SK-N-SH treated with all-trans-retinoic acid at 6 μM for 48 hours (cell line): ENCODE measurements around the gene BRD1.

ENCODE experiments used
- ATAC-seq: fragments of 200-7000 bp; cut with Tn5 transposase; 3 replicates; pipeline ENCODE4 v1.9.1; 2020; ENCODE audit warnings: mild to moderate bottlenecking, moderate library complexity
- BACH2 ChIP-seq: fragments of 250-450 bp; sonication (Bioruptor Pico); IDR thresholded peaks from 2 replicates; pipeline ENCODE4 v1.9.0; 2021; ENCODE audit warnings: mild to moderate bottlenecking, borderline replicate concordance
- ESRRG ChIP-seq: fragments of 250-450 bp; sonication (Bioruptor Pico); IDR thresholded peaks from 2 replicates; pipeline ENCODE4 v1.6.1; 2021; ENCODE audit warnings: mild to moderate bottlenecking
- ISL1 ChIP-seq: fragments of 250-450 bp; sonication (Bioruptor Pico); IDR thresholded peaks from 2 replicates; pipeline ENCODE4 v2.1.2; 2022; ENCODE audit warnings: mild to moderate bottlenecking, moderate library complexity
- OSR1 ChIP-seq: fragments of 250-450 bp; sonication (Bioruptor Pico); IDR thresholded peaks from 2 replicates; pipeline ENCODE4 v1.8.0; 2022; ENCODE audit warnings: moderate library complexity, mild to moderate bottlenecking, inconsistent platforms
- PPARA ChIP-seq: fragments of 250-450 bp; sonication (Bioruptor Pico); IDR thresholded peaks from 2 replicates; pipeline ENCODE4 v1.5.0; 2020; ENCODE audit warnings: mild to moderate bottlenecking, borderline replicate concordance
- RARB ChIP-seq: fragments of 250-450 bp; sonication (Bioruptor Pico); IDR thresholded peaks from 2 replicates; pipeline ENCODE4 v1.8.0; 2021; ENCODE audit warnings: mild to moderate bottlenecking, moderate library complexity
- SNAI2 ChIP-seq: fragments of 250-450 bp; sonication (Bioruptor Pico); IDR thresholded peaks from 2 replicates; pipeline ENCODE4 v1.5.0; 2020; ENCODE audit warnings: mild to moderate bottlenecking, moderate library complexity
- TOX ChIP-seq: fragments of 250-450 bp; sonication (Bioruptor Pico); IDR thresholded peaks from 2 replicates; pipeline ENCODE4 v1.8.0; 2021; ENCODE audit warnings: mild to moderate bottlenecking, moderate library complexity, borderline replicate concordance
- ZC3H10 ChIP-seq: fragments of 250-450 bp; sonication (Bioruptor Pico); IDR thresholded peaks from 2 replicates; pipeline ENCODE4 v1.5.1; 2021; ENCODE audit warnings: mild to moderate bottlenecking, moderate library complexity
- ZFP3 ChIP-seq: fragments of 250-450 bp; sonication (Bioruptor Pico); IDR thresholded peaks from 2 replicates; pipeline ENCODE4 v1.5.0; 2020; ENCODE audit warnings: mild to moderate bottlenecking, moderate library complexity
- ZFP30 ChIP-seq: fragments of 450-650 bp; formaldehyde crosslinking; IDR thresholded peaks from 2 replicates; pipeline ENCODE4 v1.5.0; 2022; ENCODE audit warnings: mild to moderate bottlenecking, moderate library complexity
- ZNF565 ChIP-seq: fragments of 450-650 bp; formaldehyde crosslinking; conservative IDR thresholded peaks from 2 replicates; pipeline ENCODE4 v1.5.0; 2020; ENCODE audit warnings: low read depth, mild to moderate bottlenecking, moderate library complexity
- ZNF70 ChIP-seq: fragments of 450-650 bp; formaldehyde crosslinking; IDR thresholded peaks from 2 replicates; pipeline ENCODE4 v1.5.0; 2020; ENCODE audit warnings: mild to moderate bottlenecking, moderate library complexity
- ZNF8 ChIP-seq: fragments of 450-650 bp; formaldehyde crosslinking; IDR thresholded peaks from 2 replicates; pipeline ENCODE4 v1.5.0; 2020; ENCODE audit warnings: mild to moderate bottlenecking, moderate library complexity
- TF ChIP-seq, protein P1 (sequence below): fragments of 250-450 bp; sonication (Bioruptor Pico); IDR thresholded peaks from 2 replicates; pipeline ENCODE4 v1.5.0; 2020; ENCODE audit warnings: mild to moderate bottlenecking, moderate library complexity
- TF ChIP-seq, protein P2 (sequence below): fragments of 250-450 bp; sonication (Bioruptor Pico); IDR thresholded peaks from 2 replicates; pipeline ENCODE4 v1.8.0; 2021; ENCODE audit warnings: low read depth, mild to moderate bottlenecking, moderate library complexity, borderline replicate concordance
- TF ChIP-seq, protein P3 (sequence below): fragments of 250-450 bp; sonication (Bioruptor Pico); IDR thresholded peaks from 2 replicates; pipeline ENCODE4 v1.8.0; 2020; ENCODE audit warnings: mild to moderate bottlenecking, moderate library complexity, borderline replicate concordance
- TF ChIP-seq, protein P4 (sequence below): fragments of 250-450 bp; sonication (Bioruptor Pico); IDR thresholded peaks from 2 replicates; pipeline ENCODE4 v1.5.1; 2020; ENCODE audit warnings: low read depth, mild to moderate bottlenecking, moderate library complexity
- TF ChIP-seq, protein P5 (sequence below): fragments of 250-450 bp; sonication (Bioruptor Pico); IDR thresholded peaks from 2 replicates; pipeline ENCODE4 v1.5.1; 2021; ENCODE audit warnings: mild to moderate bottlenecking, moderate library complexity

The BRD1 gene

DNA sequence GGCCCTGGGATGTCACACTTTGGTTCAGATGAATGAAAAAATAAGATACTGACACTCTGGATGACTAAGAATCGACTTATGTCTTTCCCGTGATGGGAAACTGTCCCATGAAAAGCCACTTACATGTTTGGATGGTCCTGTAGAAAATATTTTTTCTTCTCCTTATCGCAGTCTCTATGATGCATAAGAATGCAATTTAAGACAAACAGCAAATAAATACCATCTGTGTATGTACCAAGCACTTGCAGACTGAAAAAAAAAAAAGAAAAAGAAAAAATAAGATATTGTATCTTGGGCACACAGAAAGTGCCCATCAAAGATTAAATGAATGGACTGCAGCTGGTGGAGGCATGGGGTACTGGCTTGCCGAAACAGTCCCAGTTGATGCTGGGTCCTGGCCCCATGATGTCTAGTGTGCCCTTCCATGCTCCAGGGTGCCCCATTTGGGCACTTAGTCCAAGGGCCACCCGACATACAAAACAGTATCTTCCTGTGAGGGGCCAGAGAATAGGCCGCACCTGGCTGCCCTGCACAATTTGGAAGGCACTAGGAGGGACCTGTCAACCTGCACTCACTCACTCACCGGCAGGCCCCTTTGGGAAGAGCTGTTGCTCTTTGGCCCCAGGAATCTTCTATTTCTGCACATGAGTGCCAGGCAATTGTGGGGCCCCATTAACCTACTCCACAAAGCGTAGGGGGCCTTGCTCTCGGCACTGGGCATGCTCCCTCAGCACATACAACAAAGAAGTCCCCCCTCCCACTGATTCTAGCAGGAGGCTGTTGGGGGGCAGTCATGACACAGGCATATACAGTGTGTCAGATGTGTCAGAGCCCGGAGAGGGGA lies 23.5 kb upstream of the BRD1 start:
- ATAC-seq, result no peak
- TF ChIP-seq ZNF8 (no peak), ZFP30 (no peak), ISL1 (CRISPR knock-in tag) (no peak), TOX (CRISPR knock-in tag) (no peak), ZNF70 (CRISPR knock-in tag) (no peak), RARB (CRISPR knock-in tag) (no peak), SNAI2 (no peak), ZNF565 (CRISPR knock-in tag) (no peak)
- TF ChIP-seq, protein P1, sequence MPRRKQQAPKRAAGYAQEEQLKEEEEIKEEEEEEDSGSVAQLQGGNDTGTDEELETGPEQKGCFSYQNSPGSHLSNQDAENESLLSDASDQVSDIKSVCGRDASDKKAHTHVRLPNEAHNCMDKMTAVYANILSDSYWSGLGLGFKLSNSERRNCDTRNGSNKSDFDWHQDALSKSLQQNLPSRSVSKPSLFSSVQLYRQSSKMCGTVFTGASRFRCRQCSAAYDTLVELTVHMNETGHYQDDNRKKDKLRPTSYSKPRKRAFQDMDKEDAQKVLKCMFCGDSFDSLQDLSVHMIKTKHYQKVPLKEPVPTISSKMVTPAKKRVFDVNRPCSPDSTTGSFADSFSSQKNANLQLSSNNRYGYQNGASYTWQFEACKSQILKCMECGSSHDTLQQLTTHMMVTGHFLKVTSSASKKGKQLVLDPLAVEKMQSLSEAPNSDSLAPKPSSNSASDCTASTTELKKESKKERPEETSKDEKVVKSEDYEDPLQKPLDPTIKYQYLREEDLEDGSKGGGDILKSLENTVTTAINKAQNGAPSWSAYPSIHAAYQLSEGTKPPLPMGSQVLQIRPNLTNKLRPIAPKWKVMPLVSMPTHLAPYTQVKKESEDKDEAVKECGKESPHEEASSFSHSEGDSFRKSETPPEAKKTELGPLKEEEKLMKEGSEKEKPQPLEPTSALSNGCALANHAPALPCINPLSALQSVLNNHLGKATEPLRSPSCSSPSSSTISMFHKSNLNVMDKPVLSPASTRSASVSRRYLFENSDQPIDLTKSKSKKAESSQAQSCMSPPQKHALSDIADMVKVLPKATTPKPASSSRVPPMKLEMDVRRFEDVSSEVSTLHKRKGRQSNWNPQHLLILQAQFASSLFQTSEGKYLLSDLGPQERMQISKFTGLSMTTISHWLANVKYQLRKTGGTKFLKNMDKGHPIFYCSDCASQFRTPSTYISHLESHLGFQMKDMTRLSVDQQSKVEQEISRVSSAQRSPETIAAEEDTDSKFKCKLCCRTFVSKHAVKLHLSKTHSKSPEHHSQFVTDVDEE (CRISPR knock-in tag), result no peak
- TF ChIP-seq, protein P2, sequence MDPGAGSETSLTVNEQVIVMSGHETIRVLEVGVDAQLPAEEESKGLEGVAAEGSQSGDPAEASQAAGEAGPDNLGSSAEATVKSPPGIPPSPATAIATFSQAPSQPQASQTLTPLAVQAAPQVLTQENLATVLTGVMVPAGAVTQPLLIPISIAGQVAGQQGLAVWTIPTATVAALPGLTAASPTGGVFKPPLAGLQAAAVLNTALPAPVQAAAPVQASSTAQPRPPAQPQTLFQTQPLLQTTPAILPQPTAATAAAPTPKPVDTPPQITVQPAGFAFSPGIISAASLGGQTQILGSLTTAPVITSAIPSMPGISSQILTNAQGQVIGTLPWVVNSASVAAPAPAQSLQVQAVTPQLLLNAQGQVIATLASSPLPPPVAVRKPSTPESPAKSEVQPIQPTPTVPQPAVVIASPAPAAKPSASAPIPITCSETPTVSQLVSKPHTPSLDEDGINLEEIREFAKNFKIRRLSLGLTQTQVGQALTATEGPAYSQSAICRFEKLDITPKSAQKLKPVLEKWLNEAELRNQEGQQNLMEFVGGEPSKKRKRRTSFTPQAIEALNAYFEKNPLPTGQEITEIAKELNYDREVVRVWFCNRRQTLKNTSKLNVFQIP (CRISPR knock-in tag), result no peak
- TF ChIP-seq, protein P3, sequence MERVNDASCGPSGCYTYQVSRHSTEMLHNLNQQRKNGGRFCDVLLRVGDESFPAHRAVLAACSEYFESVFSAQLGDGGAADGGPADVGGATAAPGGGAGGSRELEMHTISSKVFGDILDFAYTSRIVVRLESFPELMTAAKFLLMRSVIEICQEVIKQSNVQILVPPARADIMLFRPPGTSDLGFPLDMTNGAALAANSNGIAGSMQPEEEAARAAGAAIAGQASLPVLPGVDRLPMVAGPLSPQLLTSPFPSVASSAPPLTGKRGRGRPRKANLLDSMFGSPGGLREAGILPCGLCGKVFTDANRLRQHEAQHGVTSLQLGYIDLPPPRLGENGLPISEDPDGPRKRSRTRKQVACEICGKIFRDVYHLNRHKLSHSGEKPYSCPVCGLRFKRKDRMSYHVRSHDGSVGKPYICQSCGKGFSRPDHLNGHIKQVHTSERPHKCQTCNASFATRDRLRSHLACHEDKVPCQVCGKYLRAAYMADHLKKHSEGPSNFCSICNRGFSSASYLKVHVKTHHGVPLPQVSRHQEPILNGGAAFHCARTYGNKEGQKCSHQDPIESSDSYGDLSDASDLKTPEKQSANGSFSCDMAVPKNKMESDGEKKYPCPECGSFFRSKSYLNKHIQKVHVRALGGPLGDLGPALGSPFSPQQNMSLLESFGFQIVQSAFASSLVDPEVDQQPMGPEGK (CRISPR knock-in tag), result no peak
- TF ChIP-seq, protein P4, sequence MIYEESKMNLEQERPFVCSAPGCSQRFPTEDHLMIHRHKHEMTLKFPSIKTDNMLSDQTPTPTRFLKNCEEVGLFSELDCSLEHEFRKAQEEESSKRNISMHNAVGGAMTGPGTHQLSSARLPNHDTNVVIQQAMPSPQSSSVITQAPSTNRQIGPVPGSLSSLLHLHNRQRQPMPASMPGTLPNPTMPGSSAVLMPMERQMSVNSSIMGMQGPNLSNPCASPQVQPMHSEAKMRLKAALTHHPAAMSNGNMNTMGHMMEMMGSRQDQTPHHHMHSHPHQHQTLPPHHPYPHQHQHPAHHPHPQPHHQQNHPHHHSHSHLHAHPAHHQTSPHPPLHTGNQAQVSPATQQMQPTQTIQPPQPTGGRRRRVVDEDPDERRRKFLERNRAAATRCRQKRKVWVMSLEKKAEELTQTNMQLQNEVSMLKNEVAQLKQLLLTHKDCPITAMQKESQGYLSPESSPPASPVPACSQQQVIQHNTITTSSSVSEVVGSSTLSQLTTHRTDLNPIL (CRISPR knock-in tag), result no peak

DNA sequence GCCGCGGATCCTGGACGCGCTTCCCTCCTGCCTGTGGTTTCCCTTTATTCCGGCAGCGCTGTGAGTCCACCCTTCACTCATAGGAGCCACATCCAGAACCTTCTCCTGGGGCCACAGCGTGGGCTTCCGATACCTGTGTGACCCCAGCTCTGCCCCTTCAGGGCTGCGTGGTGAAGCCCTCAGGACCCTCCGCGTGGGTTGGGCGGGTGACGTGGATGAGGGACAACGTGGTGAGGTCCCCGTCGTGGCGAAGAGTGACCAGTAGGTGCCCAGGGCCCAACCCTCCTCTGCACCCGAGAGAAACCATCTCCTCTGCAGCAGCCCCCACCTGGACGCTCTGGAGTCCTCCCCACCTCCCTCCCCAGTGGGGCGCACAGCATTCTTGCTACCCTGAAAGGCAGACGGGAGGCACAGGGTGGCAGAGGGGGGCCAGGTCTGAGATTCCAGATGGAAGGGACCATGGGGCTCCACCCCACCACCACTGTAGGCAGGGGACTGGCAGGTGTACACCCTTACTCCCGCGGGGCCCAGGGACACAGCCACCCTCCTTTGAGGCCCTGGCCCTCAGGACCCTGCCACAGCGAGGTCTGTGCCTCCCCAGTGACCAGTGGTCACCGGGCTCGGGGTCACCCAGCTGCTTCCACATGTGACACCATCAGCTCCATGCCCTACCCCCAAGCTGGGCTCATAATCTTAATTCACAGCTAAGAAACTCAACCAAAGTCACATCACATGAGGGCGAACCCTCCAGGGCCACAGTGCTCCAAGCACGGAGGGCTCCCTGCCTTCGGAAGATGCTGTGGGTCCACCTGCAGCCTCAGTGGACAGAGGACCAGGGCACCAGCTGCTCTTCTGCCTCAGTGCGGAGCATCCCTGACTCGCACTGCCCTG lies 22.6 kb upstream of the BRD1 start:
- TF ChIP-seq ZNF70 (CRISPR knock-in tag) (no peak), BACH2 (CRISPR knock-in tag) (no peak), ZNF8 (no peak)
- no peak for ATAC-seq

DNA sequence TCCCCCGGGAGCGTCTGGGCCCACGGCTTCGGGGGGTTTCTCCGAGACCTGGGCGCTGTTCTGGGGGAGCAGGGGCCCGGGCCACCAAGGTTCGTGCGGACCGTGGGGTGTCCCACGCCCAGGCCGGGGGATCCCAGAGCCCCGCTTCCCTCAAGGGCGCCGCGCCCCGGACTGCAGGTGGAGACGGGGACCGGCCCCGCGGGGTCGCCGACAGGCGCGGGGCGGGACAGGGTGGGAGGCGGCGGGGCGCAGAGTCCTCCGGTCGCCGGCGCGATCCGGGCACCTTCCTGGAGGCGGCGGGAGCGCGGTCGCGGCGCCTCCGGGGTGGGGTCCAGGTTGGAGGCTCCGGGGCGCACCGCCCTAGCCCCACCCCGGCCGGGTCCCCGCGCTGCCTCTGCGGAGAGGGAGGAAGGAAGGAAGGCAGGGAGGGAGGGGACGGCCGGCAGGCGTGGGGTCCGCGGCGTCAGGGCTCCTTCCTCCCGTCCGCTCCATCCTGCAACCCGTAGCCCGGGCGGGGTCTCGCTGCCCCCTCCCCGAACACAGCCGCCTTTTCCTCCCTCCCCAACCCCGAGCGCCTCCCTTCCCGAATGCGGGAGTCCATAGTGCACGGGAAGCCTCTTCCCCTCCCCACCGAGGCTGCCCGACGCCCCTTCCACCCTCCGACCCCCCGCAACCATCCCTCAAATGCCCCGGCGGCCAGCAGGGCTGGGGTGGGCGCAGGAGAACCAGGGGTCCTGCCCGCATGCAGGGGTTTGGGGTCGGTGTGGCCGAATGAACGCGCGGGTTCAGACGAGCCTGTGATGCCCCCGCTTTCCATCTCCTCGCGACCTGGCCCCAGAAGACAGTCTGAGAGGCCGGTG lies 21.7 kb upstream of the BRD1 start:
- no peak for TF ChIP-seq ZFP3 (CRISPR knock-in tag)
- no peak for TF ChIP-seq PPARA
- TF ChIP-seq ZNF70 (CRISPR knock-in tag), result no peak
- TF ChIP-seq OSR1 (CRISPR knock-in tag), result no peak
- TF ChIP-seq ZNF8, result no peak
- TF ChIP-seq TOX (CRISPR knock-in tag), result no peak
- TF ChIP-seq BACH2 (CRISPR knock-in tag), result no peak
- TF ChIP-seq ESRRG, result no peak
- TF ChIP-seq, protein P5, sequence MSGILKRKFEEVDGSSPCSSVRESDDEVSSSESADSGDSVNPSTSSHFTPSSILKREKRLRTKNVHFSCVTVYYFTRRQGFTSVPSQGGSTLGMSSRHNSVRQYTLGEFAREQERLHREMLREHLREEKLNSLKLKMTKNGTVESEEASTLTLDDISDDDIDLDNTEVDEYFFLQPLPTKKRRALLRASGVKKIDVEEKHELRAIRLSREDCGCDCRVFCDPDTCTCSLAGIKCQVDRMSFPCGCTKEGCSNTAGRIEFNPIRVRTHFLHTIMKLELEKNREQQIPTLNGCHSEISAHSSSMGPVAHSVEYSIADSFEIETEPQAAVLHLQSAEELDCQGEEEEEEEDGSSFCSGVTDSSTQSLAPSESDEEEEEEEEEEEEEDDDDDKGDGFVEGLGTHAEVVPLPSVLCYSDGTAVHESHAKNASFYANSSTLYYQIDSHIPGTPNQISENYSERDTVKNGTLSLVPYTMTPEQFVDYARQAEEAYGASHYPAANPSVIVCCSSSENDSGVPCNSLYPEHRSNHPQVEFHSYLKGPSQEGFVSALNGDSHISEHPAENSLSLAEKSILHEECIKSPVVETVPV (CRISPR knock-in tag), result no peak
- no peak for TF ChIP-seq ISL1 (CRISPR knock-in tag)
- no peak for TF ChIP-seq ZC3H10 (CRISPR knock-in tag)
- TF ChIP-seq ZFP30, result no peak
- TF ChIP-seq, all 23 proteins: peak for 0
- no peak for ATAC-seq
